CD4-positive, alpha-beta T cell treated with Interferon gamma for 1 hour (primary cell): Measurements from ENCODE around the gene PODNL1.
"Not testable (repeated sequence)": the region's sequence is repeated elsewhere in the genome, so short reads cannot be mapped to it uniquely, and the experiment has no call there.

Source experiments
- DNase-seq: peaks from one replicate; pipeline ENCODE4 v3.0.0-alpha.2; 2020

Gene PODNL1

GRCh38 chr19:13973479-13973878, 35.3 kb upstream of the PODNL1 start:
- DNase-seq, result not testable (repeated sequence)

DNA sequence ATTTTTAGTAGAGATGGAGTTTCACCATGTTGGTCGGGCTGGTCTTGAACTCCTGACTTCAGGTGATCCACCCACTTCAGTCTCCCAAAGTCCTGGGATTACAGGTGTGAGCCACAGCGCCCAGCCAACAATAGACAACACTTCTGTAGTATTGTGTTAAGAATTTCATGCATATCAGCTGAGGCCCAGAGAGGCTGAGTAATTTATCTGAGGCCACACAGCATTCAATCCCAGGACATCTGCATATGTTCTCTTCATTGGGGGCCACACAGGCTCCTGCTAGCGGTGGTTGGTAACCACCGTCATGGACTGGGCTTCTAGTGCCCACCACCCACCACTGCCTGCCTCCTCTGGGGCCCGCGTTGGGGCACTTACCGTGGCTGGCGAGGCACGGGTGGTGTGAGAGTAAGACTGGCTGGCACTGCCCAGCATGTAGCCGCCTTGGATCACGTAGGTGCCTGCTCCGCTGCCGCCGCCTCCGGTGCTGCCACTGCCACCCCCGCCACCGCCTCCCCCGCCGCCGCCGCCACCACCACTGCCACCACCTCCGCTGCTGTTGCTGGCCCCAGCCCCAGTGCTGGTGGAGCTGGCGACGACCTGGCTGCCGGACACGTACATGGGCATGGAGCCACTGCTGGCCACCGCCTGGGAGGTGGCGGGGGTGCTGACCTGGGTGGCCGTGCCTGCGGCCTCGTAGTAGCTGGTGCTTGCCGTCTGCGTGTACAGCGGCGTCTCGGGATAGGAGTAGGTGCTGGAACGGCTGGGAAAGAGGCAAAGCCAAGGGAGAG, 34.3 kb upstream of the PODNL1 start:
- no peak for DNase-seq

GRCh38 chr19:13971868-13972267, 33.7 kb upstream of the PODNL1 start:
- DNase-seq, result not testable (repeated sequence)

DNA sequence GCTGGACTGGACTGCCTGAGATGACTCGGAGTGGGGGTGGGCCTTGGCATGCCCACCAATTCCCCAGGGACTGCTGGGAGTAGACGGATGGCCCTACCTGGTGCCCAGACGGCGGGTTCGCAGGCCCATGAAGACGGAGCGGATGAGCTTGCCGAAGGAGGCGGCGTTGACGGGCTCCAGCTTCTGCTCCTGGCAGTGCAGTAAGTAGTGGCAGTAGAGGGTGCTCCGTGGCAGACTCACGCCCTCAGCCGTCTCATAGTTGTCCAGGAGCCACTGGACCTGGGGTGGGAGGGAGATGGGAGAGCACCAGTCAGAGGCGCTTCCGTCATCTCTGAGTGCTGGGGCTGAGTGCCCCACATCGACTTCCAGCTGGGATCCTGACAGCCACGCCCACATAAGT, 31.7 kb upstream of the PODNL1 start:
- DNase-seq, result no peak

- DNase-seq, result no peak
These were observed 30.8 kb upstream of the PODNL1 start for GRCh38 chr19:13968999-13969398.

DNA sequence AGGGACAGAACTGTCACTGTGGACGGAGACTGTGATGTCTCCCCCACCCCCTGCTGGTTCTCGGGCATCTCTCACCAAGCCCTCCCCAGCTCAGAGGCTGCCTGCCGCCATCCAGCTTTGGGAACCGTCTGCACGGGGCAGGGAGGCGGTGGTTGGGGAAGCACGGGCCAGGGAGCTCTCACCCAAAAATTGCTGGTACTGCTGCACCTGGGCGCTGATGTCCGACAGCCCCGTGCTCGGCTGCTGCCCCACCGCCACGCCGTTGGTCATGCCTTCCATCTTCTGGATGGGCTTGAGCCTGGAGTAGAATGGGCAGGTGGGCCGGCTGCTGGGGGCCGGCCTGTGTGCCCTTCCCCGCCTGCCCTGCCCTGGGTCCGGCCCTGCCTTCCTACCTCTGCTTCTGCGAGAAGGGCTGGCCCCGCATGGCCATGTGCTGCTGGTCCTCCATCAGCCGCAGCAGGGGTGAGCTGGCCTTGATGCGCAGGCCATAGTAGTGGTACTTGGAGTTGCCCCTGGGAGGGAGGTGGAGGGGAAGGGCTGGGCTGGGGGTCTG, 30.2 kb upstream of the PODNL1 start:
- DNase-seq, result no peak

GRCh38 chr19:13967206-13967605, 29.0 kb upstream of the PODNL1 start:
- DNase-seq, result not testable (repeated sequence)

GRCh38 chr19:13966684-13967128, 28.5 kb upstream of the PODNL1 start:
- no peak for DNase-seq

DNA sequence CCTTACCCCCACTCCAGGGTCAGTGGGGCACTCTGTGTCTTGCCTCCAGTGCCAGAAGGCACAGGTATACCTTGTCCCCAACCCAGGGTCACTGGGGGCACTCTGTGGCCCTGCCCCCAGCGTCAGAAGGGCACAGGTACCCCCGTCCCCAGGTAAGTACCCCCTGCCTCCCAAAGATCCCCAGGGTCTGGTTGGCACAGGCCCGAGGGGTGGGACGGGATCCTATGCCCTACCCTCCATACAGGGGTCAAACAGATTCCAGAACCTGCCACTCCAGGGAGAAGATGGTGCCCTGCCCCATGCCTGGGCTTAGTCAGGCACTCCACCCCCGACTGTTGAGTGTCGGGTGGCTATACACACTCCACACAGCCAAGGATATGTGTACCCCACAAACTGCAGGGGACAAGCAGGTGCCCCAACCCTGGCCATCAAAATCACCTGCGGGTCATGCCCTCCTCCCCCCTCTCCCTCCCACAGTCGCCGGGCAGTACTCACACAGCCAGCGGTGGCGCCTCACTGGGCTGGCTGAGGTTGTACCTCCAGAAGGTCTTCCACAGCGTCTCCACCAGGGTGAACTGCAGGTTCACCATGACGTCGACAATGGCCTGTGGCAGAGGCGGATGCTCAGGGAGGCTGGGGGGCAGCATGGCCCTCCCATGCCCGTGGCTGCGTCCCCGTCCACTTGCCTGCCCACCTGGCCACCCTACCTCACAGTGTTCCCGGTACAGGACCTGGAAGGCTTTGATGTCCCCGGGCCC, 27.9 kb upstream of the PODNL1 start:
- DNase-seq, result no peak

DNA sequence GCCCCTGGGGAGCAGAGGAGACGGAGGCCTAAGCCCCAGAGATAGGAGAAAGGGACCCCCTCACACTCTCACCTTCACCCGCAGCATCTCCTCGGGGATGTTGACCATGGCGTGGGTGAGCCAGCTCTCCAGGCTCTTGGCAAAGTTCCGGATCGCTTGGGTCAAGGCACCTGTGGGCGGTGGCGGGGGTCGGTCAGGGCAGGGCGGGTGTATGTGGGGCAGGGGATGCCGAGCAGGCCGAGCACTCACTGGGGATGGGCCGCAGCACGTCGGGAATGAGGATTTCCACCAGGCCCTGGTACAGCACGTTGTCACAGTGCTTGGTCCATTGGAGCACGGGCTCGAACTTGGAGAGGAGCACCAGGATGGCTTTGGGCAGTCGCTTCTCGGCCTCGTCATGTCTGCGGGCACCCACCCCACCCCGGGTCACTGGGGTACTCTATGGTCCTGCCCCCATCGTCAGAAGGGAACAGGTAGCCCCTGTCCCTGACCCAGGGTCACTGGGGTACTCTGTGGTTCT, 27.2 kb upstream of the PODNL1 start:
- no peak for DNase-seq

DNA sequence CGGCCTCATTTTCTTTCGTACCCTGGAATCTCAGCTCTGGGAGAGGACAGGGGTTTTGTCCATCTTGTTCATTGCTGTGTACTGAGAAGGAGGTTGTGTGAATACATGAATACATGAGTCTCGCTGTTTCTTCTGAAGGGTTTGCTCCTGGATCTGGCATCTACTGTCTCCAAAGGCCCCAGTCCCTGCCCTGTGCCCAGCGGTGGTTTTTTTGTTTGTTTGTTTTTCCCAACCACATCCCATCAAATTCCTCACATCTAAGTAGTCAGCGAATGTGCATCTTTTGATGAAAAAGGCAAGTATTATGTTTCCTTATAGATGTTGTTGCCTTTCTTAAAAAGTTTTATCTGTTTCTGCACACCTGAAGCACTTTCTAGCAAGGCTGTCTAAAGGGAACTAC, 26.6 kb upstream of the PODNL1 start:
- DNase-seq, result no peak

- no peak for DNase-seq
These were observed 25.4 kb upstream of the PODNL1 start for GRCh38 chr19:13963603-13964105.

GRCh38 chr19:13962699-13963602, 24.7 kb upstream of the PODNL1 start:
- no peak for DNase-seq

GRCh38 chr19:13961826-13962698, 23.8 kb upstream of the PODNL1 start:
- DNase-seq, result no peak

GRCh38 chr19:13960863-13961784, 22.9 kb upstream of the PODNL1 start:
- no peak for DNase-seq

- DNase-seq, result no peak
These were observed 22.0 kb upstream of the PODNL1 start for GRCh38 chr19:13959962-13960862.

- no peak for DNase-seq
These were observed 21.1 kb upstream of the PODNL1 start for GRCh38 chr19:13959141-13959961.

- DNase-seq, result no peak
These were observed 19.8 kb upstream of the PODNL1 start for GRCh38 chr19:13958043-13958442.
